Measurements from ENCODE around the gene GNPNAT1. TPM values are rescaled to one million over a fixed set of nuclear protein-coding genes. Genes with fewer than 3 reads are reported as not detected.

The GNPNAT1 gene
- total RNA-seq, 2 donors from 2014 or later: 34.3 to 62.9 TPM

DNA sequence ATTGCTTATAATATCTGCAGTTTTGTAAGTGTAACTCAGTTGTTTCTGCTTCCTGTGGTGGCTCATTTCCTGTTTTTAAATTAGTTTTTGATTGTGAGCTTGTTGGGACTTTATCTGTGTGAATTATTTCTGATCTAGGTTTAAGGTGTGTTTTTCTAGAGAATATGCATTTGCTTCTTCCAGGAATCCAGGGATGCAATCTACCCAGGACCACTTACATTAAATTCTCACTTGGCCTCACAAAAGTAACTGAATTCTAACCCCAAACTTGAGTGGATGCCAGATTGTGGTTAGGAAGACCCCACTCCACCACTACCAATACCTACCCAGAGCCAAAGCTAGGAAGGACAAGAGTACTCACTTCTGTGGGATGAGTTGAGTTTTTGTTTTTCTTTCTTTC is 49.5 kb downstream of the GNPNAT1 start:
- H3K9me3 ChIP-seq: no peaks in the 10 kb centered on the region
- H3K27me3 ChIP-seq: no peaks in the 10 kb centered on the region
- intact Hi-C loops (cut with DNase I): no loop called here
- no peak overlapping the region for H3K4me3 ChIP-seq
- peak overlapping the region; percentile 63 for H3K27ac ChIP-seq
- no peaks in the 10 kb centered on the region for H3K36me3 ChIP-seq
- H3K4me1 ChIP-seq: no peaks in the 10 kb centered on the region
- H3K9ac ChIP-seq (ENCODE audit: low read depth in 2 of 2, low read length in 2 of 2): no peak overlapping the region
- TF ChIP-seq, protein P1, sequence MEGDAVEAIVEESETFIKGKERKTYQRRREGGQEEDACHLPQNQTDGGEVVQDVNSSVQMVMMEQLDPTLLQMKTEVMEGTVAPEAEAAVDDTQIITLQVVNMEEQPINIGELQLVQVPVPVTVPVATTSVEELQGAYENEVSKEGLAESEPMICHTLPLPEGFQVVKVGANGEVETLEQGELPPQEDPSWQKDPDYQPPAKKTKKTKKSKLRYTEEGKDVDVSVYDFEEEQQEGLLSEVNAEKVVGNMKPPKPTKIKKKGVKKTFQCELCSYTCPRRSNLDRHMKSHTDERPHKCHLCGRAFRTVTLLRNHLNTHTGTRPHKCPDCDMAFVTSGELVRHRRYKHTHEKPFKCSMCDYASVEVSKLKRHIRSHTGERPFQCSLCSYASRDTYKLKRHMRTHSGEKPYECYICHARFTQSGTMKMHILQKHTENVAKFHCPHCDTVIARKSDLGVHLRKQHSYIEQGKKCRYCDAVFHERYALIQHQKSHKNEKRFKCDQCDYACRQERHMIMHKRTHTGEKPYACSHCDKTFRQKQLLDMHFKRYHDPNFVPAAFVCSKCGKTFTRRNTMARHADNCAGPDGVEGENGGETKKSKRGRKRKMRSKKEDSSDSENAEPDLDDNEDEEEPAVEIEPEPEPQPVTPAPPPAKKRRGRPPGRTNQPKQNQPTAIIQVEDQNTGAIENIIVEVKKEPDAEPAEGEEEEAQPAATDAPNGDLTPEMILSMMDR (IDR thresholded peaks at IDR 0.05): no peak
- DNase-seq: no peak

DNA sequence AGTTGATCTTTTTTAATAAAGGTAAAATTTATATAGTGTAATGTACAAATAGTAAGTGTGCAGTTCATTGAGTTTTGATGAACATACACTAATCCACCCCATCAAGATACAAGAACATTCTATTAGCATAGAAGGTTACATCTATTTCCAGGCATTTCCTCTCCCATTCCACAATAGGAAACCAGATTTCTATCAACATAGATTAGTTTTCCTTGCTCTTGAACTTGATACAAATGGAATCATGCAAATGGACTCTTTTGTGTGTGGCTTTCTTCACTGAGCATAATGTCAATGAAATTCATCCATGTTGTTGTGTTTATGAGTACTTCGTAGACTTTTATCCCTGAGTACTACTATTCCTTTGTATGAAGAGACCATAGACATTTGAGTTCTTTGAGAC is 50.7 kb downstream of the GNPNAT1 start:
- TF ChIP-seq, protein P1 (IDR thresholded peaks at IDR 0.05): no peak
- H3K36me3 ChIP-seq: no peaks in the 10 kb centered on the region
- H3K27ac ChIP-seq: no peak overlapping the region
- H3K4me1 ChIP-seq: no peaks in the 10 kb centered on the region
- no peak overlapping the region for H3K9ac ChIP-seq (ENCODE audit: low read depth in 2 of 2, low read length in 2 of 2)
- no peaks in the 10 kb centered on the region for H3K27me3 ChIP-seq
- no peak for DNase-seq
- intact Hi-C loops (cut with DNase I): no loop called here
- no peaks in the 10 kb centered on the region for H3K9me3 ChIP-seq
- H3K4me3 ChIP-seq: no peak overlapping the region

DNA sequence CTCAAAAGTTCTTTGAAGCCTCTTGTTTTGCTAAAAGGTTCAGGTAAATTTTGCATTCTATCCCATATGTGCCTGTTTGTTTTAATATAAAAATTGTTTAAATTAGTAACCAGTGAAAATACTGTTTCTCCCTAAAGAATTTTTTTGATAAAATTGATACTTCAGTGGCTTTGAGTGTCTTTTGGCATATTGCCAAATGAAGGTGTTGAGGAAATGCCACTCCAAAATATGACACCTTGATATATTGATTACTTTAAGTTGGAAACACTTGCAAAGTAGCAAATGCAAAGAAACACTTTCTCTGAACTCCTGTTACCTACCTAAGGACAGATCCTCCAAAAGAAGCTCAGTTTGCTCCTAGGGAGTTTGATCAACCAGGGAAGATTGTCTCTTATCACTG is 53.0 kb downstream of the GNPNAT1 start:
- no peak for DNase-seq
- Histone ChIP-seq H3K4me3 (no peak overlapping the region), H3K27ac (no peak overlapping the region), H3K4me1 (no peaks in the 10 kb centered on the region), H3K27me3 (no peaks in the 10 kb centered on the region), H3K36me3 (no peaks in the 10 kb centered on the region), H3K9ac (ENCODE audit: low read depth in 2 of 2, low read length in 2 of 2) (no peak overlapping the region), H3K9me3 (no peaks in the 10 kb centered on the region)
- intact Hi-C loops (cut with DNase I): loop anchor here (10.0 kb wide), 1 partner anchor 46 kb away; no protein-coding TSS in a partner anchor
- TF ChIP-seq, protein P1 (IDR thresholded peaks at IDR 0.05): no peak

DNA sequence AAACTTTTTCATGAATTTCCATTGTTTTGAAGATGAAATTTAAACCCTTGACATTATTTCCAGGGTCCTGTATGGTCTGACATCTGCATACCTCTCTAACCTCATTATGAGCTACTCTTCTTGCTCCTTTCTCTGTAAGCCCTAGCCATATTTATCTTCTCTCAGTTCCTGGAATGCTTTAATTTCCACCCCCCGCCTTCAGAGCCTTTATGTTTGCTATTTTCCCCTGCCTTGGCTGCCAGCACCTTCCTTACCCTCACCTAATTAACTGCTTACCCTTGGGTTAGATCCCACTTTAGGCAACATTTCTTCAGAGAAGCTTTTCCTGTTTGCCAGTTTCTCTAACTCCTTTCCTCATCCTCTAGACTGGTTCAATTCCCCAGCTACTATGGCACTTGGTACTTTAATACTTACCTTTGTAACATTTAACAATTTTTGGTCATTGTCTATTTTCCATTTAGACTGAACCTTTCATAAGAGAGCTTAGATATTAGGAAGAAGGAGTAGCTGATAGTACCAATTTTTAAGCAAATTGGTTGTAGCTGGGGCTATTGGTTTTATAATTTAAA is 55.4 kb downstream of the GNPNAT1 start:
- Histone ChIP-seq H3K9me3 (no peaks in the 10 kb centered on the region), H3K9ac (ENCODE audit: low read depth in 2 of 2, low read length in 2 of 2) (no peak overlapping the region), H3K4me3 (no peak overlapping the region), H3K4me1 (no peaks in the 10 kb centered on the region), H3K27ac (no peak overlapping the region), H3K36me3 (no peaks in the 10 kb centered on the region), H3K27me3 (no peaks in the 10 kb centered on the region)
- intact Hi-C loops (cut with DNase I): loop anchor here (10.0 kb wide), 1 partner anchor 49 kb away; no protein-coding TSS in a partner anchor
- no peak for DNase-seq
- TF ChIP-seq, protein P1 (IDR thresholded peaks at IDR 0.05): no peak

DNA sequence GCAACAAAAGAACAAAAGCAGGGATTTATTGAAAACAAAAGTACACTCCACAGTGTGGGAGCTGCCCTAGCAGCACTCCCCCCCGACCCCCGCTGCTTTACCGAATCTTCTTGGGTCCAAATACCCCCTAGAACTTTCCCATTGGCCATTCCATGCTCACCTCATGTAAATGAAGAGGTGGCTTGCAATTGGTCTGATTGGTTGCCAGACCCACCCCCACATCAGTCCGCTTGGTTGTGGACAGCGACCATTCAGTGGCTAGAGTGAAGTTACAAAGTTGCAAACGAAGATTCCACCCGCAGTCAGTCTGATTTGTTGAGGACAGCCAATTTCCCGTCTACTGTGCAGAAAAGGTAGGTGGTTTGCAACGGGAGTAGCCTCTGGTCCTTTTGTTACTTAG is 57.6 kb downstream of the GNPNAT1 start:
- H3K9me3 ChIP-seq: no peaks in the 10 kb centered on the region
- no peak overlapping the region for H3K9ac ChIP-seq (ENCODE audit: low read depth in 2 of 2, low read length in 2 of 2)
- TF ChIP-seq, protein P1 (IDR thresholded peaks at IDR 0.05): no peak
- no peaks in the 10 kb centered on the region for H3K27me3 ChIP-seq
- no peak overlapping the region for H3K27ac ChIP-seq
- no peak overlapping the region for H3K4me3 ChIP-seq
- no peak for DNase-seq
- intact Hi-C loops (cut with DNase I): loop anchor here (10.0 kb wide), 1 partner anchor 51 kb away; no protein-coding TSS in a partner anchor
- H3K36me3 ChIP-seq: no peaks in the 10 kb centered on the region
- no peaks in the 10 kb centered on the region for H3K4me1 ChIP-seq

Measured in colonic mucosa (tissue), 4 donors.